ENCODE results near the gene TPX2. TPM values are rescaled to one million over a fixed set of nuclear protein-coding genes. Genes with fewer than 3 reads are reported as not detected.
A peak's percentile ranks its signal among the peaks of the same experiment; 100 is the strongest.

The TPX2 gene
- total and polyA plus RNA-seq, 2 donors from 2014 or later = 0.47 to 1.4 TPM

GRCh38 chr20:31707994-31708735 is 30.9 kb upstream of the TPX2 start:
- peaks cover 2 to 31% (median 25%) of the 10 kb centered on the region in 3 donors for H3K36me3 ChIP-seq (ENCODE audit: control insufficient read depth in 2 of 3, insufficient read depth in 3 of 3, low read length in 3 of 3)
- TF ChIP-seq, protein P1, sequence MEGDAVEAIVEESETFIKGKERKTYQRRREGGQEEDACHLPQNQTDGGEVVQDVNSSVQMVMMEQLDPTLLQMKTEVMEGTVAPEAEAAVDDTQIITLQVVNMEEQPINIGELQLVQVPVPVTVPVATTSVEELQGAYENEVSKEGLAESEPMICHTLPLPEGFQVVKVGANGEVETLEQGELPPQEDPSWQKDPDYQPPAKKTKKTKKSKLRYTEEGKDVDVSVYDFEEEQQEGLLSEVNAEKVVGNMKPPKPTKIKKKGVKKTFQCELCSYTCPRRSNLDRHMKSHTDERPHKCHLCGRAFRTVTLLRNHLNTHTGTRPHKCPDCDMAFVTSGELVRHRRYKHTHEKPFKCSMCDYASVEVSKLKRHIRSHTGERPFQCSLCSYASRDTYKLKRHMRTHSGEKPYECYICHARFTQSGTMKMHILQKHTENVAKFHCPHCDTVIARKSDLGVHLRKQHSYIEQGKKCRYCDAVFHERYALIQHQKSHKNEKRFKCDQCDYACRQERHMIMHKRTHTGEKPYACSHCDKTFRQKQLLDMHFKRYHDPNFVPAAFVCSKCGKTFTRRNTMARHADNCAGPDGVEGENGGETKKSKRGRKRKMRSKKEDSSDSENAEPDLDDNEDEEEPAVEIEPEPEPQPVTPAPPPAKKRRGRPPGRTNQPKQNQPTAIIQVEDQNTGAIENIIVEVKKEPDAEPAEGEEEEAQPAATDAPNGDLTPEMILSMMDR (IDR thresholded peaks at IDR 0.05; ENCODE audit: borderline replicate concordance, extremely low read depth, insufficient read depth) = no peak
- DNase-seq = peak in 1 of 5 donors; percentile 50
- no peaks in the 10 kb centered on the region for H3K27me3 ChIP-seq (ENCODE audit: control insufficient read depth, insufficient read depth, low read length)
- intact Hi-C loops (cut with DNase I) = no loop called here
- H3K4me3 ChIP-seq (ENCODE audit: low read length in 3 of 3) = no peak overlapping the region
- peak overlapping the region; percentile 28 to 84 for H3K27ac ChIP-seq (ENCODE audit: low read depth in 2 of 2, low read length in 2 of 2)
- peak overlapping the region in 1 of 3 donors; percentile 2 for H3K9ac ChIP-seq (ENCODE audit: low read length in 3 of 3)
- H3K9me3 ChIP-seq (ENCODE audit: control insufficient read depth in 2 of 3, insufficient read depth in 1 of 3, low read length in 3 of 3) = no peaks in the 10 kb centered on the region
- H3K4me1 ChIP-seq (ENCODE audit: control insufficient read depth in 2 of 3, insufficient read depth in 2 of 3, low read depth in 1 of 3, low read length in 3 of 3) = peaks cover 0 to 69% (median 64%) of the 10 kb centered on the region in 3 donors
- FAIRE-seq = no peak

- H3K36me3 ChIP-seq (ENCODE audit: control insufficient read depth in 2 of 3, insufficient read depth in 3 of 3, low read length in 3 of 3) = peaks cover 2 to 31% (median 29%) of the 10 kb centered on the region in 3 donors
- H3K9ac ChIP-seq (ENCODE audit: low read length in 3 of 3) = peak overlapping the region in 2 of 3 donors; percentile 2 to 38
- TF ChIP-seq, protein P1 (IDR thresholded peaks at IDR 0.05; ENCODE audit: borderline replicate concordance, extremely low read depth, insufficient read depth) = no peak
- H3K27me3 ChIP-seq (ENCODE audit: control insufficient read depth, insufficient read depth, low read length) = no peaks in the 10 kb centered on the region
- no peak overlapping the region for H3K4me3 ChIP-seq (ENCODE audit: low read length in 3 of 3)
- H3K27ac ChIP-seq (ENCODE audit: low read depth in 2 of 2, low read length in 2 of 2) = peak overlapping the region; percentile 28 to 56
- DNase-seq = no peak
- intact Hi-C loops (cut with DNase I) = no loop called here
- FAIRE-seq = no peak
- no peaks in the 10 kb centered on the region for H3K9me3 ChIP-seq (ENCODE audit: control insufficient read depth in 2 of 3, insufficient read depth in 1 of 3, low read length in 3 of 3)
- peaks cover 0 to 73% (median 69%) of the 10 kb centered on the region in 3 donors for H3K4me1 ChIP-seq (ENCODE audit: control insufficient read depth in 2 of 3, insufficient read depth in 2 of 3, low read depth in 1 of 3, low read length in 3 of 3)
These were observed 30.2 kb upstream of the TPX2 start for GRCh38 chr20:31708736-31709534.

- Histone ChIP-seq H3K4me3 (ENCODE audit: low read length in 3 of 3) (no peak overlapping the region), H3K36me3 (ENCODE audit: control insufficient read depth in 2 of 3, insufficient read depth in 3 of 3, low read length in 3 of 3) (peaks cover 5 to 34% (median 32%) of the 10 kb centered on the region in 3 donors)
- intact Hi-C loops (cut with DNase I) = no loop called here
These were observed 29.2 kb upstream of the TPX2 start for GRCh38 chr20:31709939-31710338.

More at GRCh38 chr20:31709939-31710338, 29.2 kb upstream of the TPX2 start:
- FAIRE-seq (no peak), DNase-seq (no peak)
- Histone ChIP-seq H3K9me3 (ENCODE audit: control insufficient read depth in 2 of 3, insufficient read depth in 1 of 3, low read length in 3 of 3) (no peaks in the 10 kb centered on the region), H3K9ac (ENCODE audit: low read length in 3 of 3) (no peak overlapping the region), H3K27ac (ENCODE audit: low read depth in 2 of 2, low read length in 2 of 2) (peak overlapping the region; percentile 91 to 97), H3K27me3 (ENCODE audit: control insufficient read depth, insufficient read depth, low read length) (no peaks in the 10 kb centered on the region), H3K4me1 (ENCODE audit: control insufficient read depth in 2 of 3, insufficient read depth in 2 of 3, low read depth in 1 of 3, low read length in 3 of 3) (peaks cover 0 to 70% (median 69%) of the 10 kb centered on the region in 3 donors)
- TF ChIP-seq, protein P1 (IDR thresholded peaks at IDR 0.05; ENCODE audit: borderline replicate concordance, extremely low read depth, insufficient read depth) = no peak

All from kidney (tissue), 14 donors.